Cardiac muscle cell (in vitro differentiated cells and primary cell): ENCODE results near the gene VAV1. TPM values are rescaled to one million over a fixed set of nuclear protein-coding genes. Genes with fewer than 3 reads are reported as not detected.

Experiments
- DNase-seq, 2 donors: peaks; one replicate each; pipeline versions ENCODE4 v3.0.0 to v3.0.0-alpha.2; 2010 to 2017; ENCODE audit warnings: low read depth in 1 of 2, low spot score in 1 of 2
- H3K27ac ChIP-seq: fragments of 200-600 bp; sonication (generic); 2 replicates; pipeline ENCODE4 v1.5.1; 2016
- H3K27me3 ChIP-seq: fragments of 200-600 bp; sonication (generic); 2 replicates; pipeline ENCODE4 v1.6.0; 2016; ENCODE audit warnings: control low read depth
- H3K36me3 ChIP-seq: fragments of 200-600 bp; sonication (generic); 2 replicates; pipeline ENCODE4 v1.5.1; 2016; ENCODE audit warnings: control low read depth
- H3K4me1 ChIP-seq: fragments of 200-600 bp; sonication (generic); 2 replicates; pipeline ENCODE4 v1.8.1; 2017; ENCODE audit warnings: low read depth, mild to moderate bottlenecking, mixed run types
- H3K4me3 ChIP-seq: fragments of 200-600 bp; sonication (generic); 2 replicates; pipeline ENCODE4 v1.5.1; 2016; ENCODE audit warnings: mild to moderate bottlenecking
- H3K9me3 ChIP-seq: fragments of 200-600 bp; sonication (generic); 2 replicates; pipeline ENCODE4 v1.5.1; 2017; ENCODE audit warnings: low read depth, mild to moderate bottlenecking, control low read depth
- polyA plus RNA-seq: library from polyadenylated mRNA; unstranded; fragments of >200 nt; fragmentation: Nextera tagmentation; extraction: Ambion mirVana; gene quantifications from 2 replicates; pipeline ENCODE4 v1.2.1, GENCODE V29; 2016
- total RNA-seq: library from RNA; depleted of rRNA; stranded (reverse); fragments of >200 nt; gene quantifications from 2 replicates; pipeline ENCODE4 v1.2.3, GENCODE V29; 2016
- TF ChIP-seq, protein P1 (sequence below): IDR thresholded peaks from 2 replicates; pipeline ENCODE4 v1.5.1; 2012; ENCODE audit warnings: low read depth, mild to moderate bottlenecking, low read length

Gene VAV1
- total and polyA plus RNA-seq, 2 experiments from 2014 or later: not detected

GRCh38 chr19:6890938-6891337 lies 118.4 kb downstream of the VAV1 start:
- TF ChIP-seq, protein P1, sequence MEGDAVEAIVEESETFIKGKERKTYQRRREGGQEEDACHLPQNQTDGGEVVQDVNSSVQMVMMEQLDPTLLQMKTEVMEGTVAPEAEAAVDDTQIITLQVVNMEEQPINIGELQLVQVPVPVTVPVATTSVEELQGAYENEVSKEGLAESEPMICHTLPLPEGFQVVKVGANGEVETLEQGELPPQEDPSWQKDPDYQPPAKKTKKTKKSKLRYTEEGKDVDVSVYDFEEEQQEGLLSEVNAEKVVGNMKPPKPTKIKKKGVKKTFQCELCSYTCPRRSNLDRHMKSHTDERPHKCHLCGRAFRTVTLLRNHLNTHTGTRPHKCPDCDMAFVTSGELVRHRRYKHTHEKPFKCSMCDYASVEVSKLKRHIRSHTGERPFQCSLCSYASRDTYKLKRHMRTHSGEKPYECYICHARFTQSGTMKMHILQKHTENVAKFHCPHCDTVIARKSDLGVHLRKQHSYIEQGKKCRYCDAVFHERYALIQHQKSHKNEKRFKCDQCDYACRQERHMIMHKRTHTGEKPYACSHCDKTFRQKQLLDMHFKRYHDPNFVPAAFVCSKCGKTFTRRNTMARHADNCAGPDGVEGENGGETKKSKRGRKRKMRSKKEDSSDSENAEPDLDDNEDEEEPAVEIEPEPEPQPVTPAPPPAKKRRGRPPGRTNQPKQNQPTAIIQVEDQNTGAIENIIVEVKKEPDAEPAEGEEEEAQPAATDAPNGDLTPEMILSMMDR: no peak

GRCh38 chr19:6891761-6892385 lies 119.4 kb downstream of the VAV1 start:
- H3K27ac ChIP-seq: no peak overlapping the region
- no peaks in the 10 kb centered on the region for H3K36me3 ChIP-seq
- H3K4me3 ChIP-seq: no peak overlapping the region
- no peak for DNase-seq
- no peaks in the 10 kb centered on the region for H3K9me3 ChIP-seq
- TF ChIP-seq, protein P1: no peak
- no peaks in the 10 kb centered on the region for H3K4me1 ChIP-seq
- H3K27me3 ChIP-seq: no peaks in the 10 kb centered on the region

More at GRCh38 chr19:6890938-6891337, 118.4 kb downstream of the VAV1 start:
- H3K9me3 ChIP-seq: no peaks in the 10 kb centered on the region
- DNase-seq: no peak
- H3K4me1 ChIP-seq: no peaks in the 10 kb centered on the region
- H3K27ac ChIP-seq: no peak overlapping the region
- H3K36me3 ChIP-seq: no peaks in the 10 kb centered on the region
- no peaks in the 10 kb centered on the region for H3K27me3 ChIP-seq
- H3K4me3 ChIP-seq: no peak overlapping the region

- H3K27me3 ChIP-seq: no peaks in the 10 kb centered on the region
Observed at GRCh38 chr19:6894313-6894712, 121.8 kb downstream of the VAV1 start.

DNA sequence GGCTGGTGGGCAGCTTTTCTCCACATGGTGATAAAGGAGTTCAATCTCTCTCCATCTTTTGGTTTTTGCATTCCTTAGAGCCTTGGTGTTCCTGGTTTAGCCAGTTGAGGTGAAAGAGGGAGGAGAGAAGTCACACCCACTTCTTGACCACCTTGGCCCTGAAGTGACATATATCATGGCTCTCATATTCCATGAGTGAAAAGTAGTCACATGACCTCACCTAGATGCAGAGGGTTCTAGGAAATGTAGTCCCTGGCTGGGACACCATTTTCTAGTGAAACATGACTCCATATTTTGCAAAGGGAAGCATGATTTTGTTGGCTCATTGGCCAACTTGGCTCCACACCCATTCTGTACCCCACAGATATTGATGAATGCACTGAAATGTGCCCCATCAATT lies 130.9 kb downstream of the VAV1 start:
- Histone ChIP-seq H3K27me3 (no peaks in the 10 kb centered on the region), H3K4me3 (no peak overlapping the region), H3K4me1 (no peaks in the 10 kb centered on the region), H3K36me3 (no peaks in the 10 kb centered on the region), H3K27ac (no peak overlapping the region), H3K9me3 (no peaks in the 10 kb centered on the region)
- TF ChIP-seq, protein P1: no peak
- DNase-seq: no peak

More at GRCh38 chr19:6894313-6894712, 121.8 kb downstream of the VAV1 start:
- no peak overlapping the region for H3K27ac ChIP-seq
- no peak overlapping the region for H3K4me3 ChIP-seq
- H3K4me1 ChIP-seq: no peaks in the 10 kb centered on the region
- H3K36me3 ChIP-seq: no peaks in the 10 kb centered on the region
- DNase-seq: no peak
- H3K9me3 ChIP-seq: no peaks in the 10 kb centered on the region
- TF ChIP-seq, protein P1: no peak

GRCh38 chr19:6906559-6907060 lies 134.1 kb downstream of the VAV1 start:
- Histone ChIP-seq H3K9me3 (peaks cover 2% of the 10 kb centered on the region), H3K4me3 (no peak overlapping the region), H3K4me1 (no peaks in the 10 kb centered on the region), H3K27me3 (no peaks in the 10 kb centered on the region), H3K27ac (no peak overlapping the region), H3K36me3 (no peaks in the 10 kb centered on the region)
- TF ChIP-seq, protein P1: no peak
- DNase-seq: no peak

Other genes starting within 250 kb of the VAV1 start
- 0.81 and 1.3 TPM in 2 replicates for gene TNFSF9, start 241.7 kb upstream of the VAV1 start, total RNA-seq
- 1.5 and 3.0 TPM in 2 replicates for gene TNFSF9, start 241.7 kb upstream of the VAV1 start, polyA plus RNA-seq
- gene CD70, start 181.6 kb upstream of the VAV1 start, total RNA-seq: not detected in 2 replicates
- 0.91 TPM in 1 of 2 replicates, not detected in the other for gene CD70, start 181.6 kb upstream of the VAV1 start, polyA plus RNA-seq
- not detected in 2 replicates for gene TNFSF14, start 102.5 kb upstream of the VAV1 start, total RNA-seq
- not detected in 2 replicates for gene TNFSF14, start 102.5 kb upstream of the VAV1 start, polyA plus RNA-seq
- 0.11 and 0.39 TPM in 2 replicates for gene C3, start 52.1 kb upstream of the VAV1 start, total RNA-seq
- gene C3, start 52.1 kb upstream of the VAV1 start, polyA plus RNA-seq: 1.6 TPM in 1 of 2 replicates, not detected in the other
- 91.3 and 132 TPM in 2 replicates for gene GPR108, start 35.1 kb upstream of the VAV1 start, total RNA-seq
- gene GPR108, start 35.1 kb upstream of the VAV1 start, polyA plus RNA-seq: 113 and 123 TPM in 2 replicates
- 60.4 and 67.8 TPM in 2 replicates for gene TRIP10, start 33.0 kb upstream of the VAV1 start, total RNA-seq
- gene TRIP10, start 33.0 kb upstream of the VAV1 start, polyA plus RNA-seq: 54.1 and 72.1 TPM in 2 replicates
- gene SH2D3A, start 5.3 kb upstream of the VAV1 start, total RNA-seq: 0.39 and 1.6 TPM in 2 replicates
- gene SH2D3A, start 5.3 kb upstream of the VAV1 start, polyA plus RNA-seq: 1.7 and 2.0 TPM in 2 replicates
- gene ADGRE1, start 114.9 kb downstream of the VAV1 start, total RNA-seq: not detected in 2 replicates
- gene ADGRE1, start 114.9 kb downstream of the VAV1 start, polyA plus RNA-seq: not detected in 2 replicates
- gene MBD3L2B, start 248.7 kb downstream of the VAV1 start, total RNA-seq: not detected in 2 replicates
- gene MBD3L2B, start 248.7 kb downstream of the VAV1 start, polyA plus RNA-seq: not detected in 2 replicates